Smooth muscle cell (in vitro differentiated cells): Measurements from ENCODE around the gene GDF7. TPM values are rescaled to one million over a fixed set of nuclear protein-coding genes. Genes with fewer than 3 reads are reported as not detected.
"Not testable (repeated sequence)": the region's sequence is repeated elsewhere in the genome, so short reads cannot be mapped to it uniquely, and the experiment has no call there.

Experiments
- DNase-seq: peaks from one replicate; lab custom pipeline; 2025; ENCODE audit not compliant: unreplicated experiment; lab: John Stamatoyannopoulos, UW
- H2AFZ ChIP-seq: fragments of 200-600 bp; sonication (generic); 2 replicates; pipeline ENCODE4 v1.6.0; 2016; ENCODE audit warnings: antibody characterized with exemption, low read depth, mild to moderate bottlenecking
- H3F3A ChIP-seq: fragments of 200-600 bp; sonication (generic); 2 replicates; pipeline ENCODE4 v1.6.0; 2017; ENCODE audit warnings: antibody characterized with exemption, low read depth
- H3K27ac ChIP-seq: fragments of 200-600 bp; sonication (generic); 2 replicates; pipeline ENCODE4 v1.5.1; 2016; ENCODE audit warnings: low read depth, mild to moderate bottlenecking
- H3K27me3 ChIP-seq: fragments of 200-600 bp; sonication (generic); 2 replicates; pipeline ENCODE4 v1.6.1; 2016; ENCODE audit warnings: low read depth, mild to moderate bottlenecking
- H3K36me3 ChIP-seq: fragments of 200-600 bp; sonication (generic); 2 replicates; pipeline ENCODE4 v1.5.1; 2016; ENCODE audit warnings: low read depth
- H3K4me1 ChIP-seq: fragments of 200-600 bp; sonication (generic); 2 replicates; pipeline ENCODE4 v1.5.1; 2016; ENCODE audit warnings: low read depth
- H3K4me2 ChIP-seq: fragments of 200-600 bp; sonication (generic); 2 replicates; pipeline ENCODE4 v1.6.0; 2016; ENCODE audit warnings: mild to moderate bottlenecking
- H3K4me3 ChIP-seq: fragments of 200-600 bp; sonication (generic); 2 replicates; pipeline ENCODE4 v1.5.1; 2016; ENCODE audit warnings: mild to moderate bottlenecking
- H3K79me2 ChIP-seq: fragments of 200-600 bp; sonication (generic); 2 replicates; pipeline ENCODE4 v1.6.0; 2016; ENCODE audit warnings: low read depth, mild to moderate bottlenecking
- H3K9ac ChIP-seq: fragments of 200-600 bp; sonication (generic); 2 replicates; pipeline ENCODE4 v1.6.0; 2016; ENCODE audit warnings: low read depth
- H3K9me3 ChIP-seq: fragments of 200-600 bp; sonication (generic); replicated peaks from 2 replicates; pipeline ENCODE4 v1.5.1; 2016; ENCODE audit warnings: low read depth
- H4K20me1 ChIP-seq: fragments of 200-600 bp; sonication (generic); 2 replicates; pipeline ENCODE4 v1.6.0; 2016; ENCODE audit warnings: low read depth
- CTCF ChIP-seq: fragments of 200-600 bp; sonication (generic); IDR thresholded peaks from 2 replicates; pipeline ENCODE4 v1.5.1; 2017; ENCODE audit warnings: borderline replicate concordance, mild to moderate bottlenecking, antibody characterized with exemption; ENCODE audit not compliant: insufficient read depth, poor library complexity, severe bottlenecking
- WGBS: methylation state at CpG from one replicate; pipeline ENCODE4 v1.1.7; 2016; ENCODE audit warnings: low lambda C conversion rate; 5-methylcytosine and 5-hydroxymethylcytosine counted together
- polyA plus RNA-seq: library from polyadenylated mRNA; unstranded; fragments of >200 nt; fragmentation: Nextera tagmentation; extraction: Ambion mirVana; gene quantifications from 2 replicates; pipeline ENCODE4 v1.2.1, GENCODE V29; 2016
- total RNA-seq: library from RNA; depleted of rRNA; stranded (reverse); fragments of >200 nt; gene quantifications from 2 replicates; pipeline ENCODE4 v1.2.3, GENCODE V29; 2014

Gene GDF7
- total and polyA plus RNA-seq, 2 experiments from 2014 or later: under 0.01 TPM; not detected in 1

DNA sequence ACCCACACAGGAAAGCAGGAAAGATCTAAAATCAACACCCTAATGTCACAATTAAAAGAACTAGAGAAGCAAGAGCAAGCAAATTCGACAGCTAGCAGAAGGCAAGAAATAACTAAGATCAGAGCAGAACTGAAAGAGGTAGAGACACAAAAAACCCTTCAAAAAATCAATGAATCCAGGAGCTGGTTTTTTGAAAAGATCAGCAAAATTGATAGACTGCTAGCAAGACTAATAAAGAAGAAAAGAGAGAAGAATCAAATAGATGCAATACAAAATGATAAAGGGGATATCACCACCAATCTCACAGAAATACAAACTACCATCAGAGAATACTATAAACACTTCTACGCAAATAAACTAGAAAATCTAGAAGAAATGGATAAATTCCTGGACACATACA is 47.5 kb downstream of the GDF7 start:
- H3K4me1 ChIP-seq, H3K4me2 ChIP-seq, H2AFZ ChIP-seq, H3K27me3 ChIP-seq, H4K20me1 ChIP-seq, H3K9ac ChIP-seq, H3K79me2 ChIP-seq, H3K4me3 ChIP-seq, H3K36me3 ChIP-seq, H3F3A ChIP-seq, H3K27ac ChIP-seq, H3K9me3 ChIP-seq, DNase-seq: not testable (repeated sequence)
- 87% methylated on average over 2 of the region's 2 CpGs for WGBS

- not testable (repeated sequence) for H3K4me2 ChIP-seq, H3K27me3 ChIP-seq, H3K4me3 ChIP-seq, H3K27ac ChIP-seq, H3K79me2 ChIP-seq, H3K9ac ChIP-seq, H3K36me3 ChIP-seq, H3K4me1 ChIP-seq, H3K9me3 ChIP-seq, H2AFZ ChIP-seq, DNase-seq, H3F3A ChIP-seq, H4K20me1 ChIP-seq
- WGBS: 99% methylated on average over 3 of the region's 3 CpGs
These were observed 49.2 kb downstream of the GDF7 start for GRCh38 chr2:20716164-20716563.

GRCh38 chr2:20717641-20718040 is 50.7 kb downstream of the GDF7 start:
- H3K4me2 ChIP-seq: no peak overlapping the region
- no peaks in the 10 kb centered on the region for H3K79me2 ChIP-seq
- no peak overlapping the region for H3K4me3 ChIP-seq
- H3K36me3 ChIP-seq: no peaks in the 10 kb centered on the region
- no peaks in the 10 kb centered on the region for H3K9me3 ChIP-seq
- WGBS: 92% methylated on average over 1 of the region's 1 CpG
- H3K9ac ChIP-seq: no peak overlapping the region
- TF ChIP-seq CTCF: no peak
- H3F3A ChIP-seq: no peaks in the 10 kb centered on the region
- H2AFZ ChIP-seq: no peak overlapping the region
- no peak for DNase-seq
- no peaks in the 10 kb centered on the region for H3K27me3 ChIP-seq
- no peaks in the 10 kb centered on the region for H4K20me1 ChIP-seq
- no peaks in the 10 kb centered on the region for H3K4me1 ChIP-seq
- H3K27ac ChIP-seq: no peak overlapping the region

GRCh38 chr2:20722592-20723240 is 55.8 kb downstream of the GDF7 start:
- H3K4me2 ChIP-seq: no peak overlapping the region
- H3K9me3 ChIP-seq: no peaks in the 10 kb centered on the region
- H3K4me3 ChIP-seq: no peak overlapping the region
- no peaks in the 10 kb centered on the region for H3F3A ChIP-seq
- no peak overlapping the region for H3K27ac ChIP-seq
- 91% methylated on average over 1 of the region's 1 CpG for WGBS
- H3K79me2 ChIP-seq: no peaks in the 10 kb centered on the region
- H3K36me3 ChIP-seq: no peaks in the 10 kb centered on the region
- H3K4me1 ChIP-seq: no peaks in the 10 kb centered on the region
- no peak for TF ChIP-seq CTCF
- H4K20me1 ChIP-seq: no peaks in the 10 kb centered on the region
- H3K9ac ChIP-seq: no peak overlapping the region
- no peak overlapping the region for H2AFZ ChIP-seq
- H3K27me3 ChIP-seq: no peaks in the 10 kb centered on the region
- no peak for DNase-seq

DNA sequence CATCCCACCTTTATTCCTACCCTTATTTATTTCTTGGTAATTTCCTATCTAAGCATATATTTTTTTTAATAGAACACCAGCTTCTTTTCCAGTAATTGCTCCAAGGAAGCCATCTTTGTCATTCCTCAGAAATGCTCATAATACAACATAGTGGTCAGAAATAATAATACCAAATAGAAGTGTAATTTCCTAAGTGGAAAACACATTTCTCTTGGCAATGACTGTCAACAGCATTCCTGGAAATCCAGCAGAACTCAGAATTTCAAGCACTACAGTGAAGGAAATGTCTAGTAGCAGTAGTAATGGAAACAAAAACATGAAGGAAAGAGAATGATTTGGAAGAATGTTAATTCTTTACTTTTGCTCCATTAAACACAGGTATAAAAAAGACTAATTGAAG is 56.6 kb downstream of the GDF7 start:
- TF ChIP-seq CTCF: no peak

More for the DNA sequence above, 56.6 kb downstream of the GDF7 start:
- H3K9ac ChIP-seq: no peak overlapping the region
- H2AFZ ChIP-seq: no peak overlapping the region
- H3K9me3 ChIP-seq: no peaks in the 10 kb centered on the region
- no peak overlapping the region for H3K27ac ChIP-seq
- no peaks in the 10 kb centered on the region for H3K4me1 ChIP-seq
- H3K79me2 ChIP-seq: no peaks in the 10 kb centered on the region
- no peaks in the 10 kb centered on the region for H3K36me3 ChIP-seq
- no peak overlapping the region for H3K4me2 ChIP-seq
- H3F3A ChIP-seq: no peaks in the 10 kb centered on the region
- no peak for DNase-seq
- no peaks in the 10 kb centered on the region for H3K27me3 ChIP-seq
- H4K20me1 ChIP-seq: no peaks in the 10 kb centered on the region
- H3K4me3 ChIP-seq: no peak overlapping the region
